Measurements from ENCODE around the gene ANGPTL3.

ANGPTL3 gene

GRCh38 chr1:62621907-62622306, 24.6 kb downstream of the ANGPTL3 start:
- no peak overlapping the region for H3K27ac ChIP-seq
- DNase-seq (ENCODE audit: low spot score), result peak; percentile 30
- CTCF ChIA-PET, result interaction anchor here (0.6 kb wide), 2 partner anchors 30 to 38 kb away, joined by 3 read pairs; no protein-coding TSS in a partner anchor
- TF ChIP-seq CTCF (conservative IDR thresholded peaks at IDR 0.05; ENCODE audit: low read depth), result no peak
- POLR2A ChIA-PET (ENCODE audit: low non-redundant PET), result no interaction called here

- TF ChIP-seq CTCF (conservative IDR thresholded peaks at IDR 0.05; ENCODE audit: low read depth), result no peak
- no peak for DNase-seq (ENCODE audit: low spot score)
- CTCF ChIA-PET, result no interaction called here
- no peak overlapping the region for H3K27ac ChIP-seq
- POLR2A ChIA-PET (ENCODE audit: low non-redundant PET), result no interaction called here
Observed at GRCh38 chr1:62625415-62625814, 28.1 kb downstream of the ANGPTL3 start.

- ChIA-PET POLR2A (ENCODE audit: low non-redundant PET) (no interaction called here), CTCF (no interaction called here)
- DNase-seq (ENCODE audit: low spot score), result no peak
- no peak overlapping the region for H3K27ac ChIP-seq
- TF ChIP-seq CTCF (conservative IDR thresholded peaks at IDR 0.05; ENCODE audit: low read depth), result no peak
Observed at GRCh38 chr1:62628506-62628905, 31.2 kb downstream of the ANGPTL3 start.

GRCh38 chr1:62637392-62638105, 40.2 kb downstream of the ANGPTL3 start:
- CTCF ChIA-PET, result no interaction called here
- no peak overlapping the region for H3K27ac ChIP-seq
- DNase-seq (ENCODE audit: low spot score), result no peak
- POLR2A ChIA-PET (ENCODE audit: low non-redundant PET), result interaction anchor here (0.6 kb wide), 1 partner anchor 24 kb away, joined by 4 read pairs; no protein-coding TSS in a partner anchor
- no peak for TF ChIP-seq CTCF (conservative IDR thresholded peaks at IDR 0.05; ENCODE audit: low read depth)

GRCh38 chr1:62643283-62643682, 46.0 kb downstream of the ANGPTL3 start:
- TF ChIP-seq CTCF (conservative IDR thresholded peaks at IDR 0.05; ENCODE audit: low read depth), result no peak
- ChIA-PET POLR2A (ENCODE audit: low non-redundant PET) (no interaction called here), CTCF (no interaction called here)
- DNase-seq (ENCODE audit: low spot score), result no peak
- H3K27ac ChIP-seq, result no peak overlapping the region

GRCh38 chr1:62652387-62652786, 55.1 kb downstream of the ANGPTL3 start:
- no peak for TF ChIP-seq CTCF (conservative IDR thresholded peaks at IDR 0.05; ENCODE audit: low read depth)
- DNase-seq (ENCODE audit: low spot score), result no peak
- POLR2A ChIA-PET (ENCODE audit: low non-redundant PET), result no interaction called here
- H3K27ac ChIP-seq, result no peak overlapping the region
- CTCF ChIA-PET, result no interaction called here
